HG03565 (cell line): ENCODE results near the gene GBGT1.

ENCODE experiments used
- ATAC-seq: cut with Tn5 transposase; IDR thresholded peaks from one replicate; pipeline ENCODE4 v1.9.1; 2021; ENCODE audit warnings: mild to moderate bottlenecking, moderate library complexity; ENCODE audit not compliant: unreplicated experiment

Gene GBGT1

GRCh38 chr9:133104718-133105460 lies 58.8 kb downstream of the GBGT1 start:
- ATAC-seq, result no peak

GRCh38 chr9:133103987-133104505 lies 59.7 kb downstream of the GBGT1 start:
- no peak for ATAC-seq

GRCh38 chr9:133103183-133103986 lies 60.3 kb downstream of the GBGT1 start:
- no peak for ATAC-seq
